HUES6 (cell line): ENCODE data around the gene CXCL8.
A peak's percentile ranks its signal among the peaks of the same experiment; 100 is the strongest.
"Not testable (repeated sequence)": the region's sequence is repeated elsewhere in the genome, so short reads cannot be mapped to it uniquely, and the experiment has no call there.

Source experiments
- H3K27ac ChIP-seq: 2 replicates; pipeline ENCODE4 v1.7.0; 2013; ENCODE audit warnings: low read depth, mild to moderate bottlenecking, low read length, inconsistent platforms
- H3K27me3 ChIP-seq: 2 replicates; pipeline ENCODE4 v1.6.1; 2013; ENCODE audit warnings: low read length; ENCODE audit not compliant: control insufficient read depth, insufficient read depth
- H3K36me3 ChIP-seq: 2 replicates; pipeline ENCODE4 v1.6.1; 2013; ENCODE audit warnings: low read length; ENCODE audit not compliant: control insufficient read depth, insufficient read depth
- H3K4me1 ChIP-seq: 2 replicates; pipeline ENCODE4 v1.6.1; 2013; ENCODE audit warnings: low read length; ENCODE audit not compliant: control insufficient read depth, insufficient read depth
- H3K4me3 ChIP-seq: 2 replicates; pipeline ENCODE4 v1.5.1; 2013; ENCODE audit warnings: low read depth, low read length
- H3K9ac ChIP-seq: one replicate; pipeline ENCODE4 v1.6.1; 2013; ENCODE audit warnings: mild to moderate bottlenecking, low read length
- H3K9me3 ChIP-seq: 2 replicates; pipeline ENCODE4 v1.6.1; 2013; ENCODE audit warnings: low read depth, low read length; ENCODE audit not compliant: control insufficient read depth, insufficient read depth

The CXCL8 gene

GRCh38 chr4:73740353-73740778, at the start of gene CXCL8:
TSS of gene CXCL8 (plus strand) at chr4:73740569. CDS start at chr4:73740659, 90 bp downstream.
- no peak within 1 kb of the TSS for H3K4me3 ChIP-seq
- no peaks in the 10 kb centered on the region for H3K9me3 ChIP-seq
- no peak within 1 kb of the TSS for H3K9ac ChIP-seq
- no peaks in the 10 kb centered on the region for H3K27me3 ChIP-seq
- H3K4me1 ChIP-seq, result no peaks in the 10 kb centered on the region
- no peaks in the 10 kb centered on the region for H3K36me3 ChIP-seq
- no peak within 1 kb of the TSS for H3K27ac ChIP-seq

- H3K9me3 ChIP-seq, H3K36me3 ChIP-seq, H3K9ac ChIP-seq, H3K4me3 ChIP-seq, H3K4me1 ChIP-seq, H3K27me3 ChIP-seq, H3K27ac ChIP-seq: not testable (repeated sequence)
Measured at GRCh38 chr4:73691201-73691600, 49.2 kb upstream of the CXCL8 start.

- Histone ChIP-seq H3K4me1 (no peaks in the 10 kb centered on the region), H3K36me3 (no peaks in the 10 kb centered on the region), H3K4me3 (no peak overlapping the region), H3K9ac (no peak overlapping the region), H3K27ac (no peak overlapping the region), H3K27me3 (no peaks in the 10 kb centered on the region), H3K9me3 (no peaks in the 10 kb centered on the region)
Measured at GRCh38 chr4:73691759-73692158, 48.6 kb upstream of the CXCL8 start.

GRCh38 chr4:73692254-73692653, 48.1 kb upstream of the CXCL8 start:
- no peaks in the 10 kb centered on the region for H3K9me3 ChIP-seq

GRCh38 chr4:73692701-73693100, 47.7 kb upstream of the CXCL8 start:
- Histone ChIP-seq H3K9ac (no peak overlapping the region), H3K4me1 (no peaks in the 10 kb centered on the region), H3K27ac (no peak overlapping the region), H3K9me3 (no peaks in the 10 kb centered on the region), H3K36me3 (no peaks in the 10 kb centered on the region), H3K27me3 (no peaks in the 10 kb centered on the region), H3K4me3 (no peak overlapping the region)

More at GRCh38 chr4:73692254-73692653, 48.1 kb upstream of the CXCL8 start:
- H3K27me3 ChIP-seq, result no peaks in the 10 kb centered on the region
- no peak overlapping the region for H3K4me3 ChIP-seq
- no peaks in the 10 kb centered on the region for H3K4me1 ChIP-seq
- no peak overlapping the region for H3K9ac ChIP-seq
- no peaks in the 10 kb centered on the region for H3K36me3 ChIP-seq
- H3K27ac ChIP-seq, result no peak overlapping the region

- H3K36me3 ChIP-seq, result no peaks in the 10 kb centered on the region
- H3K27me3 ChIP-seq, result no peaks in the 10 kb centered on the region
- H3K27ac ChIP-seq, result no peak overlapping the region
- H3K9ac ChIP-seq, result no peak overlapping the region
- H3K4me3 ChIP-seq, result no peak overlapping the region
- no peaks in the 10 kb centered on the region for H3K9me3 ChIP-seq
- H3K4me1 ChIP-seq, result no peaks in the 10 kb centered on the region
Measured at GRCh38 chr4:73693811-73694210, 46.6 kb upstream of the CXCL8 start.

- no peak overlapping the region for H3K4me3 ChIP-seq
- H3K9ac ChIP-seq, result no peak overlapping the region
- H3K4me1 ChIP-seq, result no peaks in the 10 kb centered on the region
- H3K9me3 ChIP-seq, result no peaks in the 10 kb centered on the region
- no peak overlapping the region for H3K27ac ChIP-seq
- H3K27me3 ChIP-seq, result no peaks in the 10 kb centered on the region
- no peaks in the 10 kb centered on the region for H3K36me3 ChIP-seq
Measured at GRCh38 chr4:73698217-73698616, 42.2 kb upstream of the CXCL8 start.

- H3K9ac ChIP-seq, result no peak overlapping the region
- H3K4me3 ChIP-seq, result no peak overlapping the region
- H3K9me3 ChIP-seq, result no peaks in the 10 kb centered on the region
- H3K27me3 ChIP-seq, result no peaks in the 10 kb centered on the region
- no peaks in the 10 kb centered on the region for H3K36me3 ChIP-seq
- H3K27ac ChIP-seq, result no peak overlapping the region
- H3K4me1 ChIP-seq, result peaks cover 18% of the 10 kb centered on the region
Measured at GRCh38 chr4:73701116-73701515, 39.3 kb upstream of the CXCL8 start.

GRCh38 chr4:73702796-73703287, 37.5 kb upstream of the CXCL8 start:
- Histone ChIP-seq H3K4me3 (no peak overlapping the region), H3K9ac (no peak overlapping the region), H3K27ac (no peak overlapping the region), H3K36me3 (no peaks in the 10 kb centered on the region), H3K27me3 (no peaks in the 10 kb centered on the region), H3K9me3 (no peaks in the 10 kb centered on the region), H3K4me1 (peaks cover 18% of the 10 kb centered on the region)

GRCh38 chr4:73703320-73703719, 37.0 kb upstream of the CXCL8 start:
- no peak overlapping the region for H3K4me3 ChIP-seq
- H3K36me3 ChIP-seq, result no peaks in the 10 kb centered on the region
- H3K27me3 ChIP-seq, result no peaks in the 10 kb centered on the region
- H3K9me3 ChIP-seq, result no peaks in the 10 kb centered on the region
- no peak overlapping the region for H3K9ac ChIP-seq
- no peak overlapping the region for H3K27ac ChIP-seq
- H3K4me1 ChIP-seq, result peaks cover 21% of the 10 kb centered on the region

- peak overlapping the region; percentile 49 for H3K9ac ChIP-seq
- H3K27me3 ChIP-seq, result no peaks in the 10 kb centered on the region
- peak overlapping the region; percentile 81 for H3K27ac ChIP-seq
- H3K9me3 ChIP-seq, result no peaks in the 10 kb centered on the region
- peaks cover 24% of the 10 kb centered on the region for H3K4me1 ChIP-seq
- H3K36me3 ChIP-seq, result no peaks in the 10 kb centered on the region
- no peak overlapping the region for H3K4me3 ChIP-seq
Measured at GRCh38 chr4:73704314-73705055, 35.9 kb upstream of the CXCL8 start.
